K562 (cell line): ENCODE results near the gene ARL16. TPM values are rescaled to one million over a fixed set of nuclear protein-coding genes. Genes with fewer than 3 reads are reported as not detected.
A peak's percentile ranks its signal among the peaks of the same experiment; 100 is the strongest.

Experiments
- ATAC-seq: fragments of 200-7000 bp; cut with Tn5 transposase; 3 replicates; pipeline ENCODE4 v1.9.1; 2020; ENCODE audit warnings: moderate library complexity
- BruUV-seq: library from RNA; stranded (reverse); fragments of 400-500 nt; replicated peaks from 2 replicates; lab custom pipeline; 2021; lab: Mats Ljungman, UMichigan
- CTCF ChIA-PET: fragments of 300-600 bp; formaldehyde crosslinking; extraction: SDS; loops from one replicate; lab custom pipeline; 2021; ENCODE audit warnings: low intra/inter-chr PET ratio; lab: Yijun Ruan, JAX
- POLR2A ChIA-PET: fragments of 300-600, 350-650 bp; sonication (Branson Sonifier 250); formaldehyde crosslinking; extraction: SDS; loops from one replicate; lab custom pipeline; 2021; ENCODE audit warnings: antibody characterized with exemption, inconsistent platforms; lab: Yijun Ruan, JAX
- DNase-seq, 4 experiments: peaks; one replicate each; pipeline versions ENCODE4 v3.0.0 to v3.0.0-alpha.2; 2011 to 2018; ENCODE audit warnings: low spot score in 3 of 4, mixed read lengths in 3 of 4; ENCODE audit errors: extremely low read depth in 1 of 4
- FAIRE-seq: peaks from 2 replicates; lab custom pipeline; 2011; peaks lifted over from hg19 to GRCh38; lab: Jason Lieb, UNC
- H2AFZ ChIP-seq: 2 replicates; pipeline ENCODE4 v1.6.0; 2011; ENCODE audit warnings: low read depth, low read length, control low read depth, inconsistent platforms
- H3K27ac ChIP-seq: fragments of 200-600 bp; 3 replicates; pipeline ENCODE4 v1.8.0; 2011; ENCODE audit warnings: low read depth, mild to moderate bottlenecking, control low read depth, inconsistent platforms, low read length, moderate library complexity, mixed read lengths; ENCODE audit errors: extremely low read depth
- H3K27me3 ChIP-seq, 2 experiments: fragments of 300-600 bp in 1 of 2; 2 replicates in 1 of 2; 3 replicates in 1 of 2; pipeline versions ENCODE4 v1.6.0 to v1.8.0; 2011; ENCODE audit warnings: inconsistent platforms in 2 of 2, low read length in 2 of 2, mild to moderate bottlenecking in 1 of 2, mixed read lengths in 1 of 2, moderate library complexity in 1 of 2; ENCODE audit not compliant: control insufficient read depth in 2 of 2, insufficient read depth in 2 of 2
- H3K36me3 ChIP-seq: fragments of 300-600 bp; 3 replicates; pipeline ENCODE4 v1.8.0; 2011; ENCODE audit warnings: mild to moderate bottlenecking, low read length, inconsistent platforms; ENCODE audit not compliant: control insufficient read depth, insufficient read depth
- H3K4me1 ChIP-seq, 2 experiments: fragments of 200-600 bp in 1 of 2; replicated peaks in 1 of 2; 2 replicates in 1 of 2; 3 replicates in 1 of 2; pipeline versions ENCODE4 v1.5.1 to v1.8.0; 2011; ENCODE audit warnings: inconsistent platforms in 2 of 2, low read length in 2 of 2, mild to moderate bottlenecking in 1 of 2, mixed read lengths in 1 of 2, moderate library complexity in 1 of 2; ENCODE audit not compliant: control insufficient read depth in 2 of 2, insufficient read depth in 2 of 2
- H3K4me2 ChIP-seq: 2 replicates; pipeline ENCODE4 v1.6.1; 2011; ENCODE audit warnings: low read length, control low read depth, inconsistent platforms, mixed read lengths; ENCODE audit not compliant: insufficient read depth
- H3K4me3 ChIP-seq: fragments of 200-600 bp; sonication (generic), shearing (Covaris generic); 2 replicates; pipeline ENCODE4 v1.5.1; 2016; ENCODE audit warnings: control low read depth, inconsistent platforms
- H3K79me2 ChIP-seq: fragments of 200-600 bp; 3 replicates; pipeline ENCODE4 v1.8.0; 2011; ENCODE audit warnings: low read length, inconsistent platforms; ENCODE audit not compliant: control insufficient read depth, insufficient read depth
- H3K9ac ChIP-seq, 2 experiments: 2 replicates each; pipeline versions ENCODE4 v1.6.0 to v1.6.1; 2011; ENCODE audit warnings: low read depth in 2 of 2, low read length in 2 of 2, control low read depth in 1 of 2, inconsistent platforms in 1 of 2, mild to moderate bottlenecking in 1 of 2, mixed read lengths in 1 of 2; ENCODE audit not compliant: insufficient read depth in 1 of 2
- H3K9me1 ChIP-seq: one replicate; pipeline ENCODE4 v1.6.0; 2011; ENCODE audit warnings: inconsistent platforms, mild to moderate bottlenecking, low read length, moderate library complexity; ENCODE audit not compliant: control insufficient read depth, insufficient read depth
- H3K9me3 ChIP-seq: replicated peaks from 2 replicates; pipeline ENCODE4 v1.5.1; 2011; ENCODE audit warnings: low read depth, low read length, inconsistent platforms; ENCODE audit not compliant: control insufficient read depth, insufficient read depth
- H4K20me1 ChIP-seq: replicated peaks from 2 replicates; pipeline ENCODE4 v1.6.1; 2011; ENCODE audit warnings: low read length, inconsistent platforms, mixed read lengths; ENCODE audit not compliant: control insufficient read depth, insufficient read depth
- ASH1L ChIP-seq: fragments of 450-650 bp; IDR thresholded peaks from 2 replicates; pipeline ENCODE4 v1.6.1; 2018; ENCODE audit warnings: borderline replicate concordance, mild to moderate bottlenecking, low read depth; ENCODE audit not compliant: partially characterized antibody
- CBX2 ChIP-seq: fragments of 200-600 bp; sonication (generic); IDR thresholded peaks from one replicate; pipeline ENCODE4 v1.6.1; 2012; ENCODE audit warnings: mild to moderate bottlenecking, low read length, inconsistent platforms; ENCODE audit not compliant: insufficient read depth, poor library complexity, severe bottlenecking
- CTBP1 ChIP-seq: fragments of 450-650 bp; IDR thresholded peaks from 2 replicates; pipeline ENCODE4 v1.6.1; 2016; ENCODE audit warnings: borderline replicate concordance
- HIVEP1 ChIP-seq: fragments of 250-450 bp; sonication (Bioruptor Pico); IDR thresholded peaks from 2 replicates; pipeline ENCODE4 v1.4.0; 2020; ENCODE audit warnings: mild to moderate bottlenecking
- MAFK ChIP-seq: IDR thresholded peaks from 2 replicates; pipeline ENCODE4 v1.6.1; 2011; ENCODE audit warnings: low read length, improper control_type of control experiment
- NFE2 ChIP-seq: IDR thresholded peaks from 2 replicates; pipeline ENCODE4 v1.6.1; 2014; ENCODE audit warnings: antibody characterized with exemption, low read depth
- NR1H2 ChIP-seq: sonication (generic); formaldehyde crosslinking; IDR thresholded peaks from 2 replicates; pipeline ENCODE4 v1.4.0; 2020; ENCODE audit warnings: mild to moderate bottlenecking, missing genetic modification reagents
- POLR2G ChIP-seq: fragments of 200-400 bp; formaldehyde crosslinking; IDR thresholded peaks from 2 replicates; pipeline ENCODE4 v1.6.1; 2017; ENCODE audit warnings: low read depth, mild to moderate bottlenecking, antibody characterized with exemption, low read length, moderate library complexity
- SAFB ChIP-seq: fragments of 200-400 bp; formaldehyde crosslinking; IDR thresholded peaks from 2 replicates; pipeline ENCODE4 v1.6.1; 2017; ENCODE audit warnings: low read depth, low read length, borderline replicate concordance
- U2AF1 ChIP-seq: fragments of 200-400 bp; formaldehyde crosslinking; optimal IDR thresholded peaks from 2 replicates; pipeline ENCODE3; 2017; ENCODE audit warnings: mild to moderate bottlenecking, low read depth, low read length, moderate library complexity
- WGBS: fragments of 100-300 bp; shearing (Covaris generic); methylation state at CpG from one replicate; pipeline ENCODE4 v1.1.6; 2016; ENCODE audit warnings: low coverage, mixed read lengths; ENCODE audit not compliant: insufficient coverage; ENCODE audit errors: missing lambda C conversion rate; 5-methylcytosine and 5-hydroxymethylcytosine counted together
- in situ Hi-C: fragments of 300-500 bp; cut with MboI; formaldehyde crosslinking; loops from 4 replicates; pipeline ENCODE4 v1.15.0; 2018; ENCODE audit warnings: inconsistent platforms, mixed read lengths
- intact Hi-C: fragments of 100-400 bp; cut with micrococcal nuclease; formaldehyde crosslinking; loops from 2 replicates; pipeline ENCODE4 v1.14.2; 2022
- polyA plus RNA-seq, 8 experiments: library from polyadenylated mRNA; depleted of rRNA in 4 of 8; stranded (reverse) in 5 of 8; unstranded in 3 of 8; fragments of >200 nt; fragmentation: Nextera tagmentation in 2 of 8; fragmentation: Illumina TruSeq in 1 of 8; extraction: Ambion mirVana in 2 of 8; extraction: Trizol in 1 of 8; gene quantifications; 2 replicates each; pipeline versions ENCODE4 v1.2.1 to v1.2.3, GENCODE V29; 2011 to 2014; ENCODE audit warnings: inconsistent platforms in 1 of 8, missing spikeins in 1 of 8
- total RNA-seq, 7 experiments: library from RNA; depleted of rRNA in 6 of 7; stranded (reverse); fragments of >200 nt in 6 of 7; fragmentation: Illumina TruSeq in 2 of 7; extraction: Trizol in 2 of 7; gene quantifications; 2 replicates each; pipeline versions ENCODE4 v1.2.1 to v1.2.3, GENCODE V29; 2011 to 2021; ENCODE audit warnings: low replicate concordance in 1 of 7
- TF ChIP-seq, protein P1 (sequence below): fragments of 250-450 bp; sonication (Bioruptor Pico); IDR thresholded peaks from 2 replicates; pipeline ENCODE4 v1.8.0; 2022; ENCODE audit warnings: moderate library complexity, mild to moderate bottlenecking, inconsistent platforms
- TF ChIP-seq, protein P2 (sequence below): fragments of 450-650 bp; IDR thresholded peaks from 2 replicates; pipeline ENCODE4 v1.6.1; 2017; ENCODE audit warnings: antibody characterized with exemption, mild to moderate bottlenecking

ARL16 gene
- total and polyA plus RNA-seq, 9 of the 15 experiments (the other 6 are each of a cell fraction or from before 2014, with no cell fraction given), result 5.4 to 32.4 (median 22.6) TPM

DNA sequence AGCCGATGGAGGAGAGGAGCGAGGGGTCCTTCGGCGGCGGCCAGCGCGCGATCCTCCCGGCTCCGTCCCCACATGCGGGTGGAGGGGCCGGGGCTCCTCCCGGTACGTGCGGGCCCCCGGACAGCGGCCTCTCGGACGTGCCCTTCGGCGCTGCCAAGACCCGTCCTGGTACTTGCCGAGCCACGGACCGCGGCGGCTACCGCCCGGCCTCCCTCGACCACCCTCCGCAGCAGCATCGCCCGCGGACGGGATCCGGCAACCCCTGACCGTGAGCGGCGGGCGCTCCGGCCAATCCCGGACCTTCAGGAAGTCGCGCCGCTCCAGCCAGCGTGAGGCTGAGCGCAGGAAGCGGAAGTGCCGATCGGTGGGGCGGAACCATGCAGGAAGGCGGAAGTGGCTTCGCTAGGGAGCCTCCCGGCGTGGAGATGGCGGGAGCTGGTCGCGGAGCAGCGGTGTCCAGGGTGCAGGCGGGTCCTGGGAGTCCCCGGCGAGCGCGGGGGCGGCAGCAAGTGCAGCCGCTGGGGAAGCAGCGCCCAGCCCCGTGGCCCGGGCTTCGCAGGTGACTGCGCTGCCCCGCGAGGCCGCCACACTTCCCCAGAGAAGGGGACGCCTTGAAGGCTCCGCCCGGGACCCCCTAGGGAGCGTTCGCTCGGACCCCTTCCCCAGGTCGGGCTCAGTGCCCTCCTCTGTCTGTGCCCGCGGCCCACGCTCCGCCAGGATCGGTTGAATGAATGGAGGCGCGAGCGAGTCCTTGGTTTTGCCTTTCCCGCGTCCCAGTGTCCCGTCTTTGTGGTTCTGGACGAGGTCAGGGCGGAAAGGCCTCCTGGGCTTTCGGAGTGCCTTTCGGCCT lies 17.0 kb downstream of the ARL16 start, which contains the start of the genes CCDC137 and OXLD1:
TSS of gene CCDC137 (plus strand) at position 396 of the 850 bp plus-strand sequence. CDS start at position 426, 30 bp downstream.
TSS of gene OXLD1 (minus strand) at position 264 of the 850 bp plus-strand sequence. CDS start at position 236, 28 bp downstream.
- Histone ChIP-seq H3K4me3 (peak within 1 kb of the TSS; percentile 87), H3K9me1 (no peaks in the 10 kb centered on the region), H3K27me3 (no peaks in the 10 kb centered on the region), H3K27ac (peak within 1 kb of the TSS; percentile 98), H3K36me3 (peaks cover 56% of the 10 kb centered on the region), H3K79me2 (peaks cover 63% of the 10 kb centered on the region), H4K20me1 (no peaks in the 10 kb centered on the region), H2AFZ (peak within 1 kb of the TSS; percentile 53), H3K4me2 (peak within 1 kb of the TSS; percentile 94), H3K9ac (peak within 1 kb of the TSS; percentile 99 to 100), H3K4me1 (peaks cover 36 to 77% of the 10 kb centered on the region in 2 experiments), H3K9me3 (no peaks in the 10 kb centered on the region)
- ATAC-seq (peak; percentile 94), DNase-seq (peak; percentile 95 to 98 (median 97)), FAIRE-seq (peak; percentile 82)
- ChIA-PET CTCF (no interaction called here), POLR2A (interaction anchor here (0.6 to 2.0 kb wide), 7 partner anchors 9 to 48 kb away, joined by 4 to 9 read pairs (median 6); partner anchors contain the start of genes ARL16 and HGS)
- WGBS, result under 1% methylated on average over 71 of the region's 96 CpGs
- intact Hi-C loops (loop anchor here (1.0 to 5.0 kb wide), 2 partner anchors 30 to 36 kb away; partner anchors contain the start of gene MRPL12), in situ Hi-C loops (no loop called here)
- no TSS peak for BruUV-seq
- TF ChIP-seq MAFK, result no peak
- TF ChIP-seq HIVEP1 (CRISPR knock-in tag), result no peak
- TF ChIP-seq NFE2, result 0 out of 2 replicates have a peak, but pooled peaks have one; percentile 1
- TF ChIP-seq CBX2, result no peak
- TF ChIP-seq ASH1L, result peak; percentile 88
- TF ChIP-seq, protein P1, sequence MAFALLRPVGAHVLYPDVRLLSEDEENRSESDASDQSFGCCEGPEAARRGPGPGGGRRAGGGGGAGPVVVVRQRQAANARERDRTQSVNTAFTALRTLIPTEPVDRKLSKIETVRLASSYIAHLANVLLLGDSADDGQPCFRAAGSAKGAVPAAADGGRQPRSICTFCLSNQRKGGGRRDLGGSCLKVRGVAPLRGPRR (CRISPR knock-in tag), result no peak
- TF ChIP-seq POLR2G, result peak; percentile 98
- no peak for TF ChIP-seq SAFB
- peak; percentile 47; the same call in 1 of the 2 replicates for TF ChIP-seq CTBP1
- TF ChIP-seq, protein P2, sequence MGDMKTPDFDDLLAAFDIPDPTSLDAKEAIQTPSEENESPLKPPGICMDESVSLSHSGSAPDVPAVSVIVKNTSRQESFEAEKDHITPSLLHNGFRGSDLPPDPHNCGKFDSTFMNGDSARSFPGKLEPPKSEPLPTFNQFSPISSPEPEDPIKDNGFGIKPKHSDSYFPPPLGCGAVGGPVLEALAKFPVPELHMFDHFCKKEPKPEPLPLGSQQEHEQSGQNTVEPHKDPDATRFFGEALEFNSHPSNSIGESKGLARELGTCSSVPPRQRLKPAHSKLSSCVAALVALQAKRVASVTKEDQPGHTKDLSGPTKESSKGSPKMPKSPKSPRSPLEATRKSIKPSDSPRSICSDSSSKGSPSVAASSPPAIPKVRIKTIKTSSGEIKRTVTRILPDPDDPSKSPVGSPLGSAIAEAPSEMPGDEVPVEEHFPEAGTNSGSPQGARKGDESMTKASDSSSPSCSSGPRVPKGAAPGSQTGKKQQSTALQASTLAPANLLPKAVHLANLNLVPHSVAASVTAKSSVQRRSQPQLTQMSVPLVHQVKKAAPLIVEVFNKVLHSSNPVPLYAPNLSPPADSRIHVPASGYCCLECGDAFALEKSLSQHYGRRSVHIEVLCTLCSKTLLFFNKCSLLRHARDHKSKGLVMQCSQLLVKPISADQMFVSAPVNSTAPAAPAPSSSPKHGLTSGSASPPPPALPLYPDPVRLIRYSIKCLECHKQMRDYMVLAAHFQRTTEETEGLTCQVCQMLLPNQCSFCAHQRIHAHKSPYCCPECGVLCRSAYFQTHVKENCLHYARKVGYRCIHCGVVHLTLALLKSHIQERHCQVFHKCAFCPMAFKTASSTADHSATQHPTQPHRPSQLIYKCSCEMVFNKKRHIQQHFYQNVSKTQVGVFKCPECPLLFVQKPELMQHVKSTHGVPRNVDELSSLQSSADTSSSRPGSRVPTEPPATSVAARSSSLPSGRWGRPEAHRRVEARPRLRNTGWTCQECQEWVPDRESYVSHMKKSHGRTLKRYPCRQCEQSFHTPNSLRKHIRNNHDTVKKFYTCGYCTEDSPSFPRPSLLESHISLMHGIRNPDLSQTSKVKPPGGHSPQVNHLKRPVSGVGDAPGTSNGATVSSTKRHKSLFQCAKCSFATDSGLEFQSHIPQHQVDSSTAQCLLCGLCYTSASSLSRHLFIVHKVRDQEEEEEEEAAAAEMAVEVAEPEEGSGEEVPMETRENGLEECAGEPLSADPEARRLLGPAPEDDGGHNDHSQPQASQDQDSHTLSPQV, result no peak
- peak; percentile 72 for TF ChIP-seq U2AF1
- no peak for TF ChIP-seq NR1H2 (CRISPR knock-in tag)
